Thymus (tissue), 11 donors: ENCODE results near the gene HMGCR. TPM values are rescaled to one million over a fixed set of nuclear protein-coding genes. Genes with fewer than 3 reads are reported as not detected.
"Not testable (repeated sequence)": the region's sequence is repeated elsewhere in the genome, so short reads cannot be mapped to it uniquely, and the experiment has no call there.

Experiments used
- DNase-seq, 9 donors: peaks; one replicate each; pipeline ENCODE4 v3.0.0-alpha.2; 2013; ENCODE audit warnings: low spot score in 9 of 9, low read depth in 6 of 9, missing footprints in 1 of 9
- H3K27ac ChIP-seq, 2 donors: one replicate each; pipeline ENCODE4 v1.5.1; 2013; ENCODE audit warnings: control low read depth in 1 of 2, low read depth in 1 of 2, low read length in 1 of 2, mild to moderate bottlenecking in 1 of 2, moderate library complexity in 1 of 2
- H3K27me3 ChIP-seq, 2 donors: one replicate each; pipeline ENCODE4 v1.5.1; 2013; ENCODE audit warnings: low read length in 1 of 2; ENCODE audit not compliant: control insufficient read depth in 2 of 2, insufficient read depth in 1 of 2
- H3K36me3 ChIP-seq, 2 donors: one replicate each; pipeline ENCODE4 v1.5.1; 2013; ENCODE audit warnings: low read length in 1 of 2, mild to moderate bottlenecking in 1 of 2, moderate library complexity in 1 of 2; ENCODE audit not compliant: control insufficient read depth in 2 of 2, insufficient read depth in 2 of 2
- H3K4me1 ChIP-seq, 2 donors: one replicate each; pipeline ENCODE4 v1.5.1; 2013; ENCODE audit warnings: low read length in 2 of 2; ENCODE audit not compliant: control insufficient read depth in 2 of 2, insufficient read depth in 2 of 2
- H3K4me3 ChIP-seq, 2 donors: one replicate each; pipeline ENCODE4 v1.5.1; 2013; ENCODE audit warnings: low read length in 2 of 2, control low read depth in 1 of 2, mild to moderate bottlenecking in 1 of 2
- H3K9me3 ChIP-seq, 2 donors: one replicate each; pipeline ENCODE4 v1.5.1; 2013; ENCODE audit warnings: low read length in 1 of 2, mild to moderate bottlenecking in 1 of 2; ENCODE audit not compliant: control insufficient read depth in 2 of 2, insufficient read depth in 1 of 2
- WGBS: extraction: QIAGEN DNeasy Blood & Tissue Kit; methylation state at CpG from one replicate; pipeline ENCODE4 v1.1.7; 2013; 5-methylcytosine and 5-hydroxymethylcytosine counted together
- polyA plus RNA-seq: library from polyadenylated mRNA; stranded (reverse); fragments of 200-250 nt; gene quantifications from one replicate; pipeline ENCODE4 v1.2.3, GENCODE V29; 2013
- total RNA-seq: library from RNA; stranded (reverse); fragments of 120-200 nt; gene quantifications from one replicate; pipeline ENCODE4 v1.2.4, GENCODE V29; 2013
- donor health status: healthy.

The HMGCR gene
- total and polyA plus RNA-seq, 2 donors, result 10.1 to 22.1 TPM

DNA sequence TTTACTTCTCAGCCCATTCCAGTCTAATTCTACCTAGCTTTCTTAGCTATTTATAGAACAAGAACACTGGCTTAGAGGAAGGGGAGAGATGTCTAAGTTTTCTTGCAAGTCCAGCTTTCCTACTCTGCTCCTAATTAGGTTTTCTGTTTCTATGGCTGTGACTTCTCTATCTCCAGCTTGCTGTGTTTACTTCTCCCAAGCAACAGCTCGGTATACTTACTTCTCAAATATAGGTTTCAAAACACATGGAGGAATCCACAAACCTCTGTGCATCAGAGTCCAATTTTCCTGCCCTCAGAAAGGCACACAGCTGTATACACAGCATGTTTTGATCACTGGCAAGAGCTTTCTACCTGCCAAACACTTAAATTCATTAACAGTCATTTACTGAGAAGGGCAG, 17.4 kb upstream of the HMGCR start:
- Histone ChIP-seq H3K4me1 (no peaks in the 10 kb centered on the region), H3K27ac (no peak overlapping the region), H3K9me3 (no peaks in the 10 kb centered on the region), H3K4me3 (no peak overlapping the region), H3K27me3 (no peaks in the 10 kb centered on the region), H3K36me3 (no peaks in the 10 kb centered on the region)
- no peak for DNase-seq
- WGBS, result 88% methylated on average over 1 of the region's 1 CpG

DNA sequence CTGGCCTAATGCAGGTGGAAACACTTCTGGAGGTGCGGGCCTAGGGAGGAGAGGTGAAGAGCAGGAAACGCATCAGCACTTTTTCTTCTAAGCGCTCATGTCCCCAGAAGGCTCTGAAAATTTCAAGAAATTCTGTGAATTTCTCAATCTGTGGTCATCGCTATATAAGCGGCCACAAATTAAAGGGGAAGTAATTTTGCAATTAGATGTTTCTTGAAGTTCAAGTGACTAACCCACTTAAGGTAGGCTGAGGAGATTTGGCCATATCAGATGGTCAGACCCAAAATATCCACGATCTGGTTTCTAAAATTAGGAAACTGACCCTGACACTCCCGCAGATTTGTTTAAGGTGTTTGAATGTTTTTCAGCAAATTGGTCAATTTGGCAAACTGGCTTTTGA, 16.6 kb upstream of the HMGCR start:
- H3K4me1 ChIP-seq, result no peaks in the 10 kb centered on the region
- H3K4me3 ChIP-seq, result no peak overlapping the region
- H3K27me3 ChIP-seq, result no peaks in the 10 kb centered on the region
- 85% methylated on average over 7 of the region's 7 CpGs for WGBS
- no peaks in the 10 kb centered on the region for H3K9me3 ChIP-seq
- no peaks in the 10 kb centered on the region for H3K36me3 ChIP-seq
- DNase-seq, result no peak
- no peak overlapping the region for H3K27ac ChIP-seq

DNA sequence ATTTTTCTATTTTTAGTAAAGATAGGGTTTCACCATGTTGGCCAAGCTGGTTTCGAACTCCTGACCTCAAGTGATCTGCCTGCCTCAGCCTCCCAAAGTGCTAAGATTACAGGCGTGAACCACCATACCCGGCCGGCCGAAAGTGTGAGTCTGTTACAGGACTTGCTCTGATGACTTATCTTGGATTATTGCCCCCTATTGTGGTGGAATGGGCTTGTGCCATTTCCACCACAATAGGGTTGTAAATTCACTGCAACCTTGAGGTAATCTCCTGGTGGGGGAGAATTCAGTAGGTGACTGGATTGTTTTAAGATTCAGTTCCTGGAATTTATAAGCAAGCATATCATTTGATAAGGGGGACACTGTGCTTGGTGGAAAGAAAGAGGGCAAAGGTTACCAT, 15.0 kb upstream of the HMGCR start:
- H3K27ac ChIP-seq, result no peak overlapping the region
- H3K27me3 ChIP-seq, result no peaks in the 10 kb centered on the region
- 92% methylated on average over 5 of the region's 5 CpGs for WGBS

DNA sequence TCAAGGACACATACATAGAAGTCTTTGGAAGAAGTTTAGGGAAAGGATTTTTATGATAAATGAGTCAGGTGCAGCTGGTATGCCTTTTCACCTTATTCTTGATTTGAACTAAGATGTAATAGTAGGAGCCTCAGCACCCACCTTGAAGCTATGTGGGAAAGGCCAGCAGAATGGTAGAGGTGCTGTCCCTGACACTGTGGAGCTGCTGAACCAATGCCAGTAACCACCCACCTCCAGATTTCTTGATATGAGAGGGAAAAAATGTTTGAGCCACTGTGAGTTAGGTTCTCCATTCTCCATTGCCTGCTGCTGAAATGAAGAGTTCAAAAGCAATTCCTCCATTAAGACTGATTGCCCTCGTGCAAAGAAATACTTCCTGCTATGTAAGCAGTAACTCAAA, 12.2 kb upstream of the HMGCR start:
- 90% methylated on average over 1 of the region's 1 CpG for WGBS
- no peak for DNase-seq
- H3K36me3 ChIP-seq, result no peaks in the 10 kb centered on the region
- H3K27ac ChIP-seq, result no peak overlapping the region
- H3K4me1 ChIP-seq, result no peaks in the 10 kb centered on the region
- no peaks in the 10 kb centered on the region for H3K9me3 ChIP-seq
- H3K4me3 ChIP-seq, result no peak overlapping the region
- no peaks in the 10 kb centered on the region for H3K27me3 ChIP-seq

More for the DNA sequence above, 15.0 kb upstream of the HMGCR start:
- DNase-seq, result no peak
- Histone ChIP-seq H3K4me1 (no peaks in the 10 kb centered on the region), H3K4me3 (no peak overlapping the region), H3K36me3 (no peaks in the 10 kb centered on the region), H3K9me3 (no peaks in the 10 kb centered on the region)

DNA sequence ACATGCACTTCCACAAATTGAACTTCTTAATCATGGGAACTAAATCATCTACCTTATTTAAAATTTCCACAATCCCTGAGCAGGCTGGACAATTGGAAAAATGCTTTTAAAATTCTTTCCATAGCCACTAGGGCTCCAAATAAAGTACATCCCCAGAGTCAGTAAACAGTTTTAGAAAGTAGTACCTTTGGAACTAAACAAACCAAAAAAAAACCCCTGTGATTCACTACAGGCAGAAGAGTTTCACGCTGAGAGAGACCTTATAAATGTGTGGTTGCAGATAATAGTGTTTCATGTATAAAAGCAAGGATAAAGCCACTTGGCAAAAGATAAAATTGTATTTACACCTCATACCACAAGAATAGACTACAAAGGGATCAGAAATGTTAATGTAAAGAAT, 11.8 kb upstream of the HMGCR start:
- no peaks in the 10 kb centered on the region for H3K27me3 ChIP-seq
- H3K9me3 ChIP-seq, result no peaks in the 10 kb centered on the region
- DNase-seq, result no peak
- no peaks in the 10 kb centered on the region for H3K4me1 ChIP-seq
- no peak overlapping the region for H3K4me3 ChIP-seq
- 78% methylated on average over 1 of the region's 1 CpG for WGBS
- H3K36me3 ChIP-seq, result no peaks in the 10 kb centered on the region
- H3K27ac ChIP-seq, result no peak overlapping the region

DNA sequence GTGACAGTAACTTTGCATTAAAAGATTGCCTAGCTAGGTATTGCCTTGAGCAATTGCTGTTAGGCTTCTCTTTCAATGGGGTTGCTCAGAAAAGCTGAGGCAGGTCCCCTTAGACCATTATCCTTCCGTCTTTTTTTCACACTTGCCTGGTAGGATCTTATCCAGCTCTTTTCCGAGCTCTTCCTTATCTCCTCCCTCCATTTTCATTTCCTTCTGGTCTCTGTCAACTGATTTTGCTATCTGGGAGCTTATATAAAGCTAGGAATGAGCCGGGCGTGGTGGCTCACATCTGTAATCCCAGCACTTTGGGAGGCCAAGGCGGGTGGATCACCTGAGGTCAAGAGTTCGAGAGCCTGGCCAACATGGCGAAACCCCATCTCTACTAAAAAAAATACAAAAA, 6.6 kb upstream of the HMGCR start:
- no peaks in the 10 kb centered on the region for H3K36me3 ChIP-seq
- H3K4me3 ChIP-seq, result no peak overlapping the region
- no peaks in the 10 kb centered on the region for H3K27me3 ChIP-seq
- WGBS, result 96% methylated on average over 7 of the region's 7 CpGs
- no peaks in the 10 kb centered on the region for H3K4me1 ChIP-seq
- no peaks in the 10 kb centered on the region for H3K9me3 ChIP-seq
- no peak for DNase-seq
- H3K27ac ChIP-seq, result no peak overlapping the region

DNA sequence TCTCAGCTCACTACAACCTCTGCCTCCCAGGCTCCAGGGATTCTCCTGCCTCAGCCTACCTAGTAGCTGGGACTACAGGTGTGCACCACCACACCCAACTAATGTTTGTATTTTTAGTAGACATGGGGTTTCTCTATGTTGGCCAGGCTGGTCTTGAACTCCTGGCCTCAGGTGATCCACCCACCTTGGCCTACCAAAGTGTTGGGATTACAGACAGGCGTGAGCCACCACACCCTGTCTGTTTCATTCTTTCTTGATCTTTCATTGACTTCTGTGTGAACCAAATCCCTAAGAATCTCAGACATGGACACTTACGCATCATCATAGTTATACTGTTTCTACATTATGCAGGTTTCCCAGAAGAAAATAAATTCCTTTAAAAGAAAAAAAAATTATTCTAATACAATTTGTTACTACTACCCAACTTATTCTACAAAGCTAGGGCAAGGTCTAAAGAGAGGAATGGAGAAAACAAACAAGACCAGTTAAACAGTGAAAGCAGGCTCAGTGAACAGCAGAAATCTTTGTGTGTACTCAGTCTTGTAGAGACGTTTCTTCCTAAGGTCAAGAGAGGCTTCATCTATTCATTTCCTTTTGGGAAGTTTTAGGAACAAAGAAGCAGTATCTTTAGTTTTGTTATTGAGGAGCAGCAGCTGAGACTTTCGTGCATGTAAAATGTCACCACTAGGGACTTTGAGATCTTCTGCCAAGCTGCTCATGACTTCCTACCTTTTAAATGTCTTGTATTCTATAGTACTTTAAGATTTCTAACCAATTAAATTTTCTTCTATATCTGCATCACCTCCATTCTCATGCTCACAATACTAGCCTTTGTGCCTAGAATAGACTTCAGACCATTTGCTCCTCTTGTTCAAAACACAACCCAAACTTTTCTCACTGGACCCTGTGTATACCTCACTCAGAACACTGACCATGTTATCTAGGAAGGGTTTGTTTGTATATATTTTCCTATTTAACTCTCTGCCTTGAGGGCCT, 5.6 kb upstream of the HMGCR start:
- H3K4me3 ChIP-seq, result no peak overlapping the region
- H3K27me3 ChIP-seq, result no peaks in the 10 kb centered on the region
- WGBS, result 88% methylated on average over 4 of the region's 4 CpGs
- no peak overlapping the region for H3K27ac ChIP-seq
- H3K9me3 ChIP-seq, result peaks cover 0 to 1% of the 10 kb centered on the region in 2 donors
- H3K36me3 ChIP-seq, result no peaks in the 10 kb centered on the region
- peaks cover 0 to 5% of the 10 kb centered on the region in 2 donors for H3K4me1 ChIP-seq
- DNase-seq, result no peak

DNA sequence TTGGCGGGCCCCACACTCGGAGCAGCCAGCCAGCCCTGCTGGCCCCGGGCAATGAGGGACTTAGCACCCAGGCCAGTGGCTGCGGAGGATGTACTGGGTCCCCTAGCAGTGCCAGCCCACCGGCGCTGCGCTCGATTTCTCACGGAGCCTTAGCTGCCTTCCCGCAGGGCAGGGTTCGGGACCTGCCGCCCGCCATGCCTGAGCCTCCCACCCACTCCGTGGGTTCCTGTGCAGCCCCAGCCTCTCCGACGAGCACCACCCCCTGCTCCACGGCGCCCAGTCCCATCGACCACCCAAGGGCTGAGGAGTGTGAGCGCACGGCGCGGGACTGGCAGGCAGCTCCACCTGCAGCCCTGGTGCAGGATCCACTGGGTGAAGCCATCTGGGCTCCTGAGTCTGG, 3.3 kb upstream of the HMGCR start:
- H3K36me3 ChIP-seq, H3K27me3 ChIP-seq, H3K4me3 ChIP-seq, H3K4me1 ChIP-seq, H3K27ac ChIP-seq, DNase-seq, H3K9me3 ChIP-seq: not testable (repeated sequence)
- 98% methylated on average over 23 of the region's 23 CpGs for WGBS

DNA sequence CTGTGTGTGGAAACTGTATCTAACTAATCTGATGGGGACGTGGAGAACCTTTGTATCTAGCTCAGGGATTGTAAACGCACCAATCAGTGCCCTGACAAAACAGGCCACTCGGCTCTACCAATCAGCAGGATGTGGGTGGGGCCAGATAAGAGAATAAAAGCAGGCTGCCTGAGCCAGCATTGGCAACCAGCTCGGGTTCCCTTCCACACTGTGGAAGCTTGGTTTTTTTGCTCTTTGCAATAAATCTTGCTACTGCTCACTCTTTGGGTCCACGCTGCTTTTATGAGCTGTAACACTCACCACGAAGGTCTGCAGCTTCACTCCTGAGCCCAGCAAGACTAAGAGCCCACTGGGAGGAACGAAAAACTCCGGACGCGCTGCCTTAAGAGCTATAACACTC, 2.6 kb upstream of the HMGCR start:
- DNase-seq, H3K36me3 ChIP-seq, H3K27ac ChIP-seq, H3K4me1 ChIP-seq, H3K27me3 ChIP-seq, H3K4me3 ChIP-seq, H3K9me3 ChIP-seq: not testable (repeated sequence)
- 95% methylated on average over 9 of the region's 10 CpGs for WGBS
